LNCAP (cell line): ENCODE results near the gene GGTA1.

Source experiments
- TF ChIP-seq, protein P1 (sequence below): fragments of 450-650 bp; IDR thresholded peaks from 2 replicates; pipeline ENCODE4 v1.5.1; 2017; ENCODE audit warnings: mild to moderate bottlenecking

GGTA1 gene

DNA sequence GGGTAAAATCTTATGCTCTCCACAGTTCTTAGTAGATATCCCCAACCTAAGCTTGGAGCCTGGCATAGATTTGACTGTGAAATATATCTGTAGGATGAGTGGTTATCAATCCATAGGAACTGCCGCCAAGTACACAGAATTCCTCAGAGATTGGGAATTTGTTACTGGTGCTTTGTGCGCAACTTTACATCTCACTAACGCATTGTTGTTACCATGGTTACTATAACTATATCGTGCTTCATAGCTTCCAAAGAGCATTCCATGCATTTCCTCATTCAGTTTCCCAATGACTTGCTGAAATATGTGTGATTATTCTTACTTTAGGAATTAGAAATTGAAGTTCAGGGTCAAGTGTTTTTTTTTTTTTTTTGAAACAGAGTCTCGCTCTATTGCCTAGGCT lies 9.5 kb upstream of the GGTA1 start:
- TF ChIP-seq, protein P1, sequence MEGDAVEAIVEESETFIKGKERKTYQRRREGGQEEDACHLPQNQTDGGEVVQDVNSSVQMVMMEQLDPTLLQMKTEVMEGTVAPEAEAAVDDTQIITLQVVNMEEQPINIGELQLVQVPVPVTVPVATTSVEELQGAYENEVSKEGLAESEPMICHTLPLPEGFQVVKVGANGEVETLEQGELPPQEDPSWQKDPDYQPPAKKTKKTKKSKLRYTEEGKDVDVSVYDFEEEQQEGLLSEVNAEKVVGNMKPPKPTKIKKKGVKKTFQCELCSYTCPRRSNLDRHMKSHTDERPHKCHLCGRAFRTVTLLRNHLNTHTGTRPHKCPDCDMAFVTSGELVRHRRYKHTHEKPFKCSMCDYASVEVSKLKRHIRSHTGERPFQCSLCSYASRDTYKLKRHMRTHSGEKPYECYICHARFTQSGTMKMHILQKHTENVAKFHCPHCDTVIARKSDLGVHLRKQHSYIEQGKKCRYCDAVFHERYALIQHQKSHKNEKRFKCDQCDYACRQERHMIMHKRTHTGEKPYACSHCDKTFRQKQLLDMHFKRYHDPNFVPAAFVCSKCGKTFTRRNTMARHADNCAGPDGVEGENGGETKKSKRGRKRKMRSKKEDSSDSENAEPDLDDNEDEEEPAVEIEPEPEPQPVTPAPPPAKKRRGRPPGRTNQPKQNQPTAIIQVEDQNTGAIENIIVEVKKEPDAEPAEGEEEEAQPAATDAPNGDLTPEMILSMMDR: no peak

DNA sequence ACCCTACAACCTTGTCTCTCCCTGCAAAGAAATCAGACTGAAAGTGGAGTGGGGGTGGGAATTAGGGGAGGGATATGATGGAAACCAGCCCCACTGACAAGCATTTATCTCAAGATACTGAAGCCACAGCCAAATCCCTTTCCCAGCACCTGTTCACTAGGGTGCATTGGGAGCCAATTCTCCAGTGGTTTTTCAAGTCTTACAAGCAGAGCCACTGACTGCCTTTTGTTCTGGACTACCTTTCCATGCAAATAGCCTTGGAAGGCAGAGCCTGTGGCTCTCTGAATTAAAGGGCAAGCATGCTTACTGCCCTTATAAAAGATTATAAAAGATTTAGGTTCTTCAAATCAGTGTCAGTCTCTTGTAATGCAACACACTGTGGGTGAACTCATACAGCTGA lies 8.8 kb upstream of the GGTA1 start:
- TF ChIP-seq, protein P1: no peak

DNA sequence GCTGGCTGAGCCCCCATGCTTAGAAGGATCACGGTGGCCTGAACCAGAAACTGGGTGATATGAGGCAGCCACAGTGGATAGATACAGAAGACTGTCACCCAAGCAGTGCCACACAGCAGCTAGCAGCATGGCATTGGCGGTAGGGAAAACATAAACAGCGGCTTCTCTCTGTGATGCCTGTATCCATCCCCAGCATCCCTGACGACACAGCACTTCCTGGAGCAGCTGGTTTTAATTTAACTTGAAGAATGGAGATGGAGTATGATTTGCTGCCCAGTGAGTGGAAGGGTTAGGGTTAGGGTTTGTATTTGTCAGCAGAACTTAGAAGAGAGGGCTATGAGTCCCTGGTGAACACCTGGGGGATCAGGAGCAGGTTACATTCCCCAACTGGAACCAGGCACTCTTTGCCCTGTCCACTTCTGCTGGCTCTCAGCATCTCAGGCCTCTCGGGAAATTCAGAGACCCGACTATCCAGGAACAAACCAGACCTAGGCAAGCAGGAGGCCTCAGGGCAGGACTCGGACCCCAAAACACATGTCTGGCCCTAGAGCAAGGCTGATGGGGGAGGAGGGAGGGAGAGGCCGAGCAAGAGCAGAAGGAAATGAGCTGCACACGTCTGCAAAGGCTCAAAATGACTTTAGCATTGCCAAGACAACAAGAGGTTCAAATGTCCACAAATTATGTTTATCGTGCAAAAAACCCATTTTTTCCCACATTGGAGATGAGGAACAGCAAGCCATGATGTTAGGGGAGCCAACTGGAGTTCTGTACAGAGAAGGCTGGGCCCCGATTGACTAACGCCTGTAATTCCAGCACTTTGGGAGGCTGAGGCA lies 6.5 kb upstream of the GGTA1 start:
- TF ChIP-seq, protein P1: no peak

DNA sequence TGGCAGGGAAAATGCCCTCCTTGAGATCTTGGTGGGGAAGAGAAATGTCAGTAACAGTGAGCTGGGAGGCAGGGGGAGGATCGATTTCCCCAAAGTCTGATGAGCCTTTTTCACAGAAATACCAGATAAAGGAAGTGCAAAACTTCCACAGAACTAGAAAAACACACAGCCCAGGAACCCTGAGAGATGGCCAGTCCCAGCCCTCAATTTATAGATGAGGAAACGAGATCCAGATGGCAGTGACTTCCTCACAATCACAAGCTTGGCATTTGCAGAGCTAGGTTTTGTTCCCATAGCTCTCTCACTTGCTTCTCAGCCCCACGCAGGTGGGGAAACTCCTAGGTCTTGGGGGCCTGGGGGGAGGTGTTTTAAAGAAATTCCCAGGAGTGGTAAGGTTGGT lies 3.8 kb upstream of the GGTA1 start:
- TF ChIP-seq, protein P1: no peak

DNA sequence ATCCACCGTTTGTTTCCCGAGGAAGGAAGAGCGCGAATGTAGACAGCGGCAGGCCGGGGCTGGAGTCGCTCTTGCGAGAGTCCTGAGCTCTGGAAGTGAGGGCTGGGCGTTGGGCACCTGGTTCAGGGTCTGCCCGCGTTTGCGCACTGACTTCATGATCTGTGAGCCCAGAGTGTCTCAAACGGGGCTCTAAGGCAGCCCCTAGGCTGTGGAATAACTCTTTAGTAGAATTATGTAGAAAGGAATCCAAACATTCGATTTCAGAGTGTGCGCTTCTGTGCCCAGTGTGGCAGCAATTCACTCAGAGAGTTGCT lies 478 bp upstream of the GGTA1 start:
- TF ChIP-seq, protein P1: no peak

DNA sequence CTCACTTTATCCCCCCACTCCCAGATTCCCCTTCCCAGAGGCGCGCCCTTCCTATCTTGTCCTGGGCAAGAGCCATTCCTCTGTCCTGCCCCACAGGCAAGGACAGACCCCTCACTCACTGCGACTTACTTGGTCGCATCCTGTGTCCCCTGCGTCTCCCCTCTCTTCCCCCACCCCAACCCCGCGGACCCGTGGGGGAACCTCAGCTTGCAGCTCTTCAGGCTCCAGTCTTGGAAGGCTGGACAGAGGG lies 542 bp downstream of the GGTA1 start:
- TF ChIP-seq, protein P1: no peak

DNA sequence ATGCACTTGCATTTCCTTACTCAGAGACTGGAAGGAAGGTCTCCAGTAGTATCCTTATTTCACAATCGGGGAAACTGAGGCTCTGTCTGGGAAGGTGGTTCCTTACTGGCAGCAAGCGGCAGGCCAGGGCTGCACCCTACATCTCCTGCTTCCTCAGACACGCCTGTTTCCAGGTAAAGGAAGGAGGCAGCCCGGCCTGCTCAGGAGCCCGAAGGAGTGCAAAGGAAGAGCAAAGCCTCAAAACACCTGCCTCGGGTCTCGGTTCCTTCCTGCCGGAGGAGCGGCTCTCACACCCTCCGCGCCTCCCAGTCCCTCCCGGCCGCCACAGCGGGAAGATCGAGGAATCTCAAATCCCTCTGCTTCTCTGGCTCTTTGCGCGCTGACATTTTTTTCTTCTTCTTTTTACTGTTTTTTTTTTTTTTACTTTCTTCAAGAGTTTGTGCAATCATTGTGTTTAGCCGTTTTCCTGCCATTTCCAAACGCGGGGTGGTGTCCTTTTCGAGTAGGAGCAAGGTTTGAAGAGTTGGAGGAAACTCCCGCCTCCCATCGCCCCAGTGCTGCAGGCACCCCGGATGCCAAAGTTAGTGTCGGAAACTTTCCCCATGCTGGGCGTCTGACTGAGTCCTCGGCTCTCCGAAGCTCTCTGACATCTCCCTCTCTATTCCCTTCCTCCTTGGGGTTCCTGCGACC lies 1.0 kb downstream of the GGTA1 start:
- TF ChIP-seq, protein P1: peak; percentile 15; the same call in 1 of the 2 replicates

DNA sequence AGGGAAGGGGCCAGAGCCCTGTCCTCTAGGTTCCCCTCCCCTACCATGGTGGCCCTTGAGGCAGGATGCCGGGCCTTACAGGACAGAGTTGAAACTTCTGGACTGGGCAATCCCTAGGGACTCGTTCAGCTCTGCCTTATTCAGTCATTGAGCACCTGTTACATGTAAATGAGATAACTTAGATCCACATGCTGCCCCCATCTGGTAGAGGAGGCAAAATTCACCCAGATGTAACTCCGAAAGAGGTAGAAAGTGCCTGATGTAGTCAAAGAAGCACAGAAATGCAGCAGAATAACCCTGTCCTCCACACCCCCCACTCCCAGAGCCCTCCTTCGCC lies 1.5 kb downstream of the GGTA1 start:
- TF ChIP-seq, protein P1: peak; percentile 73
